ENCODE data around the gene CAMK1D. TPM values are rescaled to one million over a fixed set of nuclear protein-coding genes. Genes with fewer than 3 reads are reported as not detected.
A peak's percentile ranks its signal among the peaks of the same experiment; 100 is the strongest.

The CAMK1D gene
- total RNA-seq, 1 donor: 11.2 TPM

DNA sequence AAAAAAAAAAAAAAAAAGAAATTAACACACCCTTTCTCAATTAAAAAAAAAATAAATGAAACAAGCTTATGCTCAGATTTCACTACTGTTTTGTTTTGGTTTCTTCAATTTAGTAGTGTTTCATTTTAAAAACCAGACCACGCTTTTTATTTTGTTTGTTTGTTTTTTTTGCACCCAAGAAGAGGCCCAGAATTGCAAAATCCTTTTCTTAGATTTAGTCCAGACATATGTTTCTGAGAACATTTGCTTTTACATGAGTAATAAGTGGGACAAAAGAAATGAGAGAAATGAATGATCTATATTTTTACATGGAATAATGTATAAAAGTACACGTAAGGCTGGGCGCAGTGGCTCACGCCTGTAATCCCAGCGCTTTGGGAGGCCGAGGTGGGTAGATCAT lies 34.5 kb upstream of the CAMK1D start:
- no peak overlapping the region for H3K4me3 ChIP-seq (ENCODE audit: insufficient read depth, low read length)
- no peaks in the 10 kb centered on the region for H3K9me3 ChIP-seq (ENCODE audit: low read depth, low read length)
- no peak overlapping the region for H2AFZ ChIP-seq (ENCODE audit: low read length)
- H4K20me1 ChIP-seq (ENCODE audit: insufficient read depth, low read length): no peaks in the 10 kb centered on the region
- H3K27me3 ChIP-seq (ENCODE audit: insufficient read depth, low read length): no peaks in the 10 kb centered on the region
- no peak overlapping the region for H3K4me2 ChIP-seq (ENCODE audit: insufficient read depth, low read length)
- no peaks in the 10 kb centered on the region for H3K4me1 ChIP-seq (ENCODE audit: insufficient read depth, low read length)
- H3K36me3 ChIP-seq (ENCODE audit: insufficient read depth, low read length): no peaks in the 10 kb centered on the region
- no peaks in the 10 kb centered on the region for H3K79me2 ChIP-seq (ENCODE audit: insufficient read depth, low read length)
- TF ChIP-seq, protein P1, sequence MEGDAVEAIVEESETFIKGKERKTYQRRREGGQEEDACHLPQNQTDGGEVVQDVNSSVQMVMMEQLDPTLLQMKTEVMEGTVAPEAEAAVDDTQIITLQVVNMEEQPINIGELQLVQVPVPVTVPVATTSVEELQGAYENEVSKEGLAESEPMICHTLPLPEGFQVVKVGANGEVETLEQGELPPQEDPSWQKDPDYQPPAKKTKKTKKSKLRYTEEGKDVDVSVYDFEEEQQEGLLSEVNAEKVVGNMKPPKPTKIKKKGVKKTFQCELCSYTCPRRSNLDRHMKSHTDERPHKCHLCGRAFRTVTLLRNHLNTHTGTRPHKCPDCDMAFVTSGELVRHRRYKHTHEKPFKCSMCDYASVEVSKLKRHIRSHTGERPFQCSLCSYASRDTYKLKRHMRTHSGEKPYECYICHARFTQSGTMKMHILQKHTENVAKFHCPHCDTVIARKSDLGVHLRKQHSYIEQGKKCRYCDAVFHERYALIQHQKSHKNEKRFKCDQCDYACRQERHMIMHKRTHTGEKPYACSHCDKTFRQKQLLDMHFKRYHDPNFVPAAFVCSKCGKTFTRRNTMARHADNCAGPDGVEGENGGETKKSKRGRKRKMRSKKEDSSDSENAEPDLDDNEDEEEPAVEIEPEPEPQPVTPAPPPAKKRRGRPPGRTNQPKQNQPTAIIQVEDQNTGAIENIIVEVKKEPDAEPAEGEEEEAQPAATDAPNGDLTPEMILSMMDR (IDR thresholded peaks at IDR 0.05; ENCODE audit: extremely low read depth, low read depth, low read length): no peak
- H3K27ac ChIP-seq (ENCODE audit: low read depth, low read length): no peak overlapping the region
- no peak for DNase-seq (ENCODE audit: insufficient read length, low spot score, missing footprints)

DNA sequence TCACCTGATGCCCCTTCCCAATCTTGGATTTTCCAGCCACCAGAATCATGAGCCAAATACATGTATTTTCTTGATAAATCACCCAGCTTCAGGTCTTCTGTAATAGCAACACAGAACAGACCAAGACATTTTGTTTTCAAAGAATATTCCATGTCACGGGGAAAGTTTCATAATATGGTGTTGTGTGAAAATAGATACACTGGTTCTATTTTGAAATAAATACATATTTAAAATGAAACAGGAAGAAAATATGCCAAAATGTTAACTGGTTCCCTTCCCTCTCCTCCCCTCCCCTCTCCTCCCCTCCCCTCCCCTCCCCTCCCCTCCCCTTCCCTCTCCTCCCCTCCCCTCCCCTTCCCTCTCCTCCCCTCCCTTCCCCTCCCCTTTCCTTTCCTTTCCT lies 30.3 kb upstream of the CAMK1D start:
- no peaks in the 10 kb centered on the region for H3K4me1 ChIP-seq (ENCODE audit: insufficient read depth, low read length)
- no peak overlapping the region for H3K4me2 ChIP-seq (ENCODE audit: insufficient read depth, low read length)
- no peaks in the 10 kb centered on the region for H4K20me1 ChIP-seq (ENCODE audit: insufficient read depth, low read length)
- H3K27ac ChIP-seq (ENCODE audit: low read depth, low read length): no peak overlapping the region
- TF ChIP-seq, protein P1 (IDR thresholded peaks at IDR 0.05; ENCODE audit: extremely low read depth, low read depth, low read length): no peak
- H3K27me3 ChIP-seq (ENCODE audit: insufficient read depth, low read length): no peaks in the 10 kb centered on the region
- no peak overlapping the region for H2AFZ ChIP-seq (ENCODE audit: low read length)
- H3K9me3 ChIP-seq (ENCODE audit: low read depth, low read length): no peaks in the 10 kb centered on the region
- no peaks in the 10 kb centered on the region for H3K79me2 ChIP-seq (ENCODE audit: insufficient read depth, low read length)
- no peaks in the 10 kb centered on the region for H3K36me3 ChIP-seq (ENCODE audit: insufficient read depth, low read length)
- no peak overlapping the region for H3K4me3 ChIP-seq (ENCODE audit: insufficient read depth, low read length)
- DNase-seq (ENCODE audit: insufficient read length, low spot score, missing footprints): no peak

DNA sequence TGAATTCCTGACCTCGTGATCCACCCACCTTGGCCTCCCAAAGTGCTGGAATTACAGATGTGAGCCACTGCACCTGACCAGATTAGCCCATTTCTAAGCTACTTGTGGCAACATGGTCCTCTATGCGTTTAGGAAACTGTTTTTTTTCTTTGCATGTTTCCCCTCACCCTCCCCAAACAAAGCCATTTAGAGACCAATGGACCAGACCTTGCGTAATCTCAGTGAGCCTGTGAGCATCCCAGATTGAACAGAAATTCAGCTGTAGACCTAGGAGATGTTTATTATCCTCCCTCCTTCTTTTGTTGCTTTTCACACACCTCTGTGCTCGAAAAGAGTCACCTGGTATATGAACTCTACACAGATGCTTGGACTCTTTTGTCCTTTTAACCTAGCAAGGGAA lies 28.5 kb upstream of the CAMK1D start:
- no peaks in the 10 kb centered on the region for H3K79me2 ChIP-seq (ENCODE audit: insufficient read depth, low read length)
- no peaks in the 10 kb centered on the region for H4K20me1 ChIP-seq (ENCODE audit: insufficient read depth, low read length)
- no peaks in the 10 kb centered on the region for H3K36me3 ChIP-seq (ENCODE audit: insufficient read depth, low read length)
- no peak overlapping the region for H2AFZ ChIP-seq (ENCODE audit: low read length)
- H3K27me3 ChIP-seq (ENCODE audit: insufficient read depth, low read length): no peaks in the 10 kb centered on the region
- no peak overlapping the region for H3K4me3 ChIP-seq (ENCODE audit: insufficient read depth, low read length)
- H3K4me1 ChIP-seq (ENCODE audit: insufficient read depth, low read length): no peaks in the 10 kb centered on the region
- DNase-seq (ENCODE audit: insufficient read length, low spot score, missing footprints): peak; percentile 30
- TF ChIP-seq, protein P1 (IDR thresholded peaks at IDR 0.05; ENCODE audit: extremely low read depth, low read depth, low read length): no peak
- no peaks in the 10 kb centered on the region for H3K9me3 ChIP-seq (ENCODE audit: low read depth, low read length)
- no peak overlapping the region for H3K4me2 ChIP-seq (ENCODE audit: insufficient read depth, low read length)
- H3K27ac ChIP-seq (ENCODE audit: low read depth, low read length): no peak overlapping the region

DNA sequence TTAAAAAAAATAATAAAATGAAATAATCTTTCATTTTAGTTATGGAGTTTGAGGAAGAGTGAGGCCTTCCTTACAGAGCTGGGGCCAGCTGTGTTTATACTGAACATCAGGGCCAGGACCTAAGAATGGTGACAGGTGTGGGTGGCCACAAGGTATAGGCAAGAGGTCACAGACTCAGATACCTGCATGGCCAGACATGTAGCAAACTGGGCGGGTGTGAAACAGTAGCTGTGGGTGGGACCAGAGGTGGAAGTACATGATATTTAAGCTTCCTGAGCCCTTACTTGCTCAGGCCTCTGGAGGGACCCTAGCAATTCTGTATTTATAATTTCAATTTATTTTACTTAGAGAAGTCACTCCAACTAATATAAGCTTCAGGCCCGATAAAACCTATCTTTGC lies 27.7 kb upstream of the CAMK1D start:
- Histone ChIP-seq H3K79me2 (ENCODE audit: insufficient read depth, low read length) (no peaks in the 10 kb centered on the region), H3K27me3 (ENCODE audit: insufficient read depth, low read length) (no peaks in the 10 kb centered on the region), H4K20me1 (ENCODE audit: insufficient read depth, low read length) (no peaks in the 10 kb centered on the region), H2AFZ (ENCODE audit: low read length) (no peak overlapping the region), H3K4me3 (ENCODE audit: insufficient read depth, low read length) (no peak overlapping the region), H3K36me3 (ENCODE audit: insufficient read depth, low read length) (no peaks in the 10 kb centered on the region), H3K27ac (ENCODE audit: low read depth, low read length) (no peak overlapping the region), H3K4me1 (ENCODE audit: insufficient read depth, low read length) (no peaks in the 10 kb centered on the region), H3K4me2 (ENCODE audit: insufficient read depth, low read length) (no peak overlapping the region), H3K9me3 (ENCODE audit: low read depth, low read length) (no peaks in the 10 kb centered on the region)
- TF ChIP-seq, protein P1 (IDR thresholded peaks at IDR 0.05; ENCODE audit: extremely low read depth, low read depth, low read length): no peak
- DNase-seq (ENCODE audit: insufficient read length, low spot score, missing footprints): peak; percentile 26

Data from osteoblast (primary cell).